Measurements from ENCODE around the gene TRIO.

The TRIO gene

DNA sequence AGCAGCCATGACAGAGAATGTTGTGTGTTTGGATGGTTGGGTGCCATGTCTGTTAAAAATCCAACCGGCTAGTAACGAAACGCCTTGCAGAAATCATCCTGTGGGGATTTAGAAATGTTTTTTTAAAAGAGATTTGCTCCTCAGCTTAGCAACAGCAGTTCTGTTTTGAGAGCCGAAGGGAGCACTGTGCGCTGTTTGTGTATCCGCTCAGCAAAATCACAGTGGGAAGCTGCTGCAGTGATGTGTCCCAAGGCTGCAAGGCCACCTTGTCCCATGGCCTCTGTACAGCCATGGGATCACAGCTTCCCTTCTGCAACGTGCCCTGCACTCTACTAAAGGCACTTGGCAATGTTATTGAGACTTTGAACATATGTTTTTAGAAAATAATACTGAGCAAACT is 40.9 kb downstream of the TRIO start:
- H3K9me2 ChIP-seq (replicated peaks; ENCODE audit: insufficient read depth, low read length) = no peaks in the 10 kb centered on the region
- H3K9ac ChIP-seq (ENCODE audit: low read length) = no peak overlapping the region
- H3K27me3 ChIP-seq (ENCODE audit: low read length) = no peaks in the 10 kb centered on the region
- no peak overlapping the region for H3K27ac ChIP-seq (ENCODE audit: low read depth, low read length)
- no peak overlapping the region for H3K4me2 ChIP-seq (ENCODE audit: low read depth, low read length, poor library complexity, severe bottlenecking)
- H3K36me3 ChIP-seq (ENCODE audit: low read length) = no peaks in the 10 kb centered on the region
- peaks cover 40% of the 10 kb centered on the region for H4K20me1 ChIP-seq (ENCODE audit: low read depth, low read length)
- H3F3A ChIP-seq (ENCODE audit: insufficient read depth) = no peaks in the 10 kb centered on the region
- no peaks in the 10 kb centered on the region for H3K79me2 ChIP-seq (ENCODE audit: insufficient read depth, low read length)
- no peak overlapping the region for H2AFZ ChIP-seq (ENCODE audit: low read depth, low read length, severe bottlenecking)
- no peak overlapping the region for H3K4me3 ChIP-seq (ENCODE audit: insufficient read depth, low read length, poor library complexity, severe bottlenecking)
- no peak for TF ChIP-seq EZH2phosphoT487 (conservative IDR thresholded peaks at IDR 0.05; ENCODE audit: low read length)
- TF ChIP-seq, protein P1, sequence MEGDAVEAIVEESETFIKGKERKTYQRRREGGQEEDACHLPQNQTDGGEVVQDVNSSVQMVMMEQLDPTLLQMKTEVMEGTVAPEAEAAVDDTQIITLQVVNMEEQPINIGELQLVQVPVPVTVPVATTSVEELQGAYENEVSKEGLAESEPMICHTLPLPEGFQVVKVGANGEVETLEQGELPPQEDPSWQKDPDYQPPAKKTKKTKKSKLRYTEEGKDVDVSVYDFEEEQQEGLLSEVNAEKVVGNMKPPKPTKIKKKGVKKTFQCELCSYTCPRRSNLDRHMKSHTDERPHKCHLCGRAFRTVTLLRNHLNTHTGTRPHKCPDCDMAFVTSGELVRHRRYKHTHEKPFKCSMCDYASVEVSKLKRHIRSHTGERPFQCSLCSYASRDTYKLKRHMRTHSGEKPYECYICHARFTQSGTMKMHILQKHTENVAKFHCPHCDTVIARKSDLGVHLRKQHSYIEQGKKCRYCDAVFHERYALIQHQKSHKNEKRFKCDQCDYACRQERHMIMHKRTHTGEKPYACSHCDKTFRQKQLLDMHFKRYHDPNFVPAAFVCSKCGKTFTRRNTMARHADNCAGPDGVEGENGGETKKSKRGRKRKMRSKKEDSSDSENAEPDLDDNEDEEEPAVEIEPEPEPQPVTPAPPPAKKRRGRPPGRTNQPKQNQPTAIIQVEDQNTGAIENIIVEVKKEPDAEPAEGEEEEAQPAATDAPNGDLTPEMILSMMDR (IDR thresholded peaks at IDR 0.05; ENCODE audit: insufficient read depth, low read length, poor library complexity, severe bottlenecking) = no peak
- no peaks in the 10 kb centered on the region for H3K9me3 ChIP-seq (ENCODE audit: insufficient read depth, low read length)

DNA sequence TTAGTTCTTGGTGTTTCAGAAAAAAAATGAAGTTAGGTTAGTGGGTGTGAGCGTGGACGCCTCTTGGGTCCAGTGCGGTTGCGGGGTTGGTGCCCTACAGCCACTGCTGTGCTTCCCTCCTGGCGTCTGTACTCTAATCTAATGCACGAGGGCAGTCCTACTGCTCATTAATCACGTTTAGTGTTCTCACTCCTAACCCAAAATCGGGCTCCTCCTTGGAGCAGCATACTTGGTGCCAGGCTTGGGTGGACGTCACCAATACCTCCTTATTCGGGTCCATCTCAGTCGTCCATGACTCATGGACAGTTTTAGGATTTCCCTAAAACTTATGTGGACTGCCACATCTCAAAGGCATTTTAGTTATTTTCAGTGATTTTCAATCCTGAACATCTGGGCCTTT is 41.6 kb downstream of the TRIO start:
- no peaks in the 10 kb centered on the region for H3K27me3 ChIP-seq (ENCODE audit: low read length)
- H3K9me3 ChIP-seq (ENCODE audit: insufficient read depth, low read length) = no peaks in the 10 kb centered on the region
- peaks cover 44% of the 10 kb centered on the region for H4K20me1 ChIP-seq (ENCODE audit: low read depth, low read length)
- H3K9me2 ChIP-seq (replicated peaks; ENCODE audit: insufficient read depth, low read length) = no peaks in the 10 kb centered on the region
- H3K4me2 ChIP-seq (ENCODE audit: low read depth, low read length, poor library complexity, severe bottlenecking) = no peak overlapping the region
- TF ChIP-seq EZH2phosphoT487 (conservative IDR thresholded peaks at IDR 0.05; ENCODE audit: low read length) = no peak
- TF ChIP-seq, protein P1 (IDR thresholded peaks at IDR 0.05; ENCODE audit: insufficient read depth, low read length, poor library complexity, severe bottlenecking) = no peak
- H3K9ac ChIP-seq (ENCODE audit: low read length) = no peak overlapping the region
- H3K4me3 ChIP-seq (ENCODE audit: insufficient read depth, low read length, poor library complexity, severe bottlenecking) = no peak overlapping the region
- no peaks in the 10 kb centered on the region for H3K36me3 ChIP-seq (ENCODE audit: low read length)
- H3K79me2 ChIP-seq (ENCODE audit: insufficient read depth, low read length) = no peaks in the 10 kb centered on the region
- no peak overlapping the region for H2AFZ ChIP-seq (ENCODE audit: low read depth, low read length, severe bottlenecking)
- H3F3A ChIP-seq (ENCODE audit: insufficient read depth) = no peaks in the 10 kb centered on the region
- H3K27ac ChIP-seq (ENCODE audit: low read depth, low read length) = no peak overlapping the region

DNA sequence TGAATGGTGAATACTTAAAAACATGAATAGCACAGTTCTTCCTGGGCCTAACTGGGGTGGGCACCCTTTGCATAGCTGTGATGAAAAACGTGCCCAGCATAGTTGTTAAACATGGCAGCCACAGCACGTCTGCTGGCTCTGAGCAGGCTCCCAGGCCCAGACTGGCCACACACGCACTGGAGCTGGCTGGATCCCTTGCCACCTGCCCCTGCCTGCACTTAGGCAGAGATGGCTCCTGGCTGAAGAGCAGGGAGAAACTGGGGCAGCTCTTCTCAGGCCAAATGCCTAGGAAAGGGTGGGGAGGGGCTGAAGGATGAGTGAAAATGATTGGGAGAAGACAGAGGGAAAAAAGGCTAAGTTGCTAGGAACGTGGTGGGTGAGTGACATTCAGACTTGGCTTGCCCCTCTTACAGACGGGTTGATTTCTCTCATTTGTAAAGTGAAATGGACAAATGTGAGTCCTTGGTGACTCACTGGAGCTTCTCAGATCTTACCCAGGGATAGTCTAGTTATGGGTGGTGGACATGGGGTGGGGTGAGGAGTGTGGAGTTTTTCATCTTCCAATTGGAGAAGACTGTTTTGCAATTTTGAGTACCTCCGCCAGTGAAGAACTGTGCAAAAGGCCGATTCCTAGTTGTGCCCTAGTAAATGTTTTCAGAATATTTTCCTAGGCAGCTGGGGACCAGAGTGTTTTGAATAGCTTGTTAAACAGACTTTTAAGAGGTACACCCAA is 42.4 kb downstream of the TRIO start:
- Histone ChIP-seq H2AFZ (ENCODE audit: low read depth, low read length, severe bottlenecking) (no peak overlapping the region), H3K79me2 (ENCODE audit: insufficient read depth, low read length) (no peaks in the 10 kb centered on the region), H3K9me3 (ENCODE audit: insufficient read depth, low read length) (no peaks in the 10 kb centered on the region), H3K9me2 (replicated peaks; ENCODE audit: insufficient read depth, low read length) (no peaks in the 10 kb centered on the region), H3K4me2 (ENCODE audit: low read depth, low read length, poor library complexity, severe bottlenecking) (no peak overlapping the region), H3F3A (ENCODE audit: insufficient read depth) (no peaks in the 10 kb centered on the region), H3K36me3 (ENCODE audit: low read length) (no peaks in the 10 kb centered on the region), H3K27me3 (ENCODE audit: low read length) (no peaks in the 10 kb centered on the region), H3K9ac (ENCODE audit: low read length) (no peak overlapping the region), H3K4me3 (ENCODE audit: insufficient read depth, low read length, poor library complexity, severe bottlenecking) (no peak overlapping the region), H3K27ac (ENCODE audit: low read depth, low read length) (no peak overlapping the region), H4K20me1 (ENCODE audit: low read depth, low read length) (peaks cover 47% of the 10 kb centered on the region)
- TF ChIP-seq, protein P1 (IDR thresholded peaks at IDR 0.05; ENCODE audit: insufficient read depth, low read length, poor library complexity, severe bottlenecking) = no peak
- no peak for TF ChIP-seq EZH2phosphoT487 (conservative IDR thresholded peaks at IDR 0.05; ENCODE audit: low read length)
